Measurements from ENCODE around the gene ADAM10.
"Not testable (repeated sequence)": the region's sequence is repeated elsewhere in the genome, so short reads cannot be mapped to it uniquely, and the experiment has no call there.

Gene ADAM10

DNA sequence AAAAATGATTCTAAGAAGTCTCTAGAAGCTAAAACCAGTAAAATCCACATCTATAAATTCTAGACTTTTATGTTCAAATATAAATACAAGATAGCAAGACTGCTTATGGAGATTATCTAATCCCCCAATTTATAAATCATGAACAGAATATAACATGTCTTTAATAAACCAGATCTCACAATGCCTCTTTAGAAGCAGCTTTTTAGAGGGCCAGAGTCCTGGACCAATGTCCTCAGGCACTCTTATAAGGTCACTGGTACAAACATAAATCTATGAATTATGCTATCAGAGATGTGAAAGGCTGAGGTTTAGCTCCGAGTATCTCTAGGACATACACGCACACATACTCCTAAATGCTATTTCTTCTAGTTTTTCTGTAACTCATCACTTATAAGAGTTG, 78.3 kb downstream of the ADAM10 start:
- DNase-seq (ENCODE audit: low read depth): no peak

DNA sequence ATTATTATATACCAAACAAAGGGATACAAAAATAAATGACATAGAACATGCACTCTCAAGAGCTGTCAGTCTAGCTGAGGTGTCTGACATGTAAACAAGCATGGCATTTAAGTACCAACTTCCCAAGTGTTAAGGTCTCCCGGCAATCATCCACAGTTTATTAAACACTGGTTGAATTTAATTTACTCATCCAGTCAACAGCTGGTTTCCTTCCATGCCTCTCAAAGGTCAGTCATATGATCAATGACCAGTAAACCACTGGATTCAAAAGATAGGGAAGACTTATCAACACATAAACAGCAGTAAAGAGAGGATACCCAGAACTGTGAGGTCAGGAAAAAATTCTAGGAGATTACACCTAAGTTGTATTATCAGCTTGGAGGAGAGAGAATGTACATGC, 80.4 kb downstream of the ADAM10 start:
- DNase-seq (ENCODE audit: low read depth): no peak

DNA sequence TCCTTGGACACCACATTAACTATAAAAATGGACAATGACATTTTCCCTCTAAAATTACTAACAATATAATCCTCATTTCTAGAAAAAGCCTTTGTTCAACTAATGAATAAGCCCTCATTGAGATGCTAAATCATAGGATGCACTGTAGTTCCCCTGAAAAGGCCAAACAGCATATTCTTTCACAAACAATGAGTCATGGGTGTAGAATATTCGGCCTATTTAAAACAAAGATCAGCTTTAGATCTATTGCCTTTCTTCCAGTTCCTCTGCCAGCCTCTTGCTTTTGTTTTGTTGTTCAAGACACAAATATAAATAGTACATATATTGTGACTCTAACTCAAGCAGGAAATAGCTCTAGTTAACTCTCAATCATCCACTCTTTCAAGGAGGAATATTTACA, 82.5 kb downstream of the ADAM10 start:
- DNase-seq (ENCODE audit: low read depth): no peak

DNA sequence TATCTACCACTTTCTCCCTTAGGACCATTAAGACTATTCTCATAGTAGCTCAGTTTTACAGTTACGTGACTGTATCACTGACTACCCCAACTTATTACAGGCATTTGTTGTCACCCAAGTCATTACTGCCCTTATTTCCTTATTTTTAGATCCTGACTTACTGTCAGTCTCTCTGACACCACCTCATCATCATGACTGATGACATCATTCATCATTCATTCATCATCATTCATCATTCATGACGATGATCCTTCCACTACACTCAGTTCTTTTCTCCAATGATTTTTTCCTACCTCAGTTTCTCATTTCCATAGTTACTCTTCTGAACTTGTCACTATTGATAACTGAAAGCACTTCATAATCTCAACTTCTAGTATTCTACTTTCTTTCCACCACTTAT, 83.8 kb downstream of the ADAM10 start:
- DNase-seq (ENCODE audit: low read depth): no peak

DNA sequence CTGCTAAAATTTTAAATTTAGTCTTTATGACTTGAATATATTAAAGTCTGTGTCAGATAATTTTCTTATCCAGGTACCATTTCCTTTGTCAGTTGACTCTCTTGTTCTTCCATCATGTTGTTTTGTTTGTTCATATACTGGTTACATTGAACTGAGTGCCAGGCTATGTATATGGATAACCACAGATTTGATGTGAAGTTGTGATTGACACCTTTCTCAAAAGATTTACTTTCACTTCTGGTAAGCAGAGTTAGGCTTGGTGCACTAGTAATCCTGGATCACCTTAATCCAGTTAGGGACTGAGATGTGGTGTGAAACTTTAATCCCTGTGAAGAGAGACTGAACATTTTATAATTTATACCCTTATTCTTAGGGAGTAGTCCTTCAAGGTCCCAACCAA, 99.4 kb downstream of the ADAM10 start:
- DNase-seq (ENCODE audit: low read depth): no peak

DNA sequence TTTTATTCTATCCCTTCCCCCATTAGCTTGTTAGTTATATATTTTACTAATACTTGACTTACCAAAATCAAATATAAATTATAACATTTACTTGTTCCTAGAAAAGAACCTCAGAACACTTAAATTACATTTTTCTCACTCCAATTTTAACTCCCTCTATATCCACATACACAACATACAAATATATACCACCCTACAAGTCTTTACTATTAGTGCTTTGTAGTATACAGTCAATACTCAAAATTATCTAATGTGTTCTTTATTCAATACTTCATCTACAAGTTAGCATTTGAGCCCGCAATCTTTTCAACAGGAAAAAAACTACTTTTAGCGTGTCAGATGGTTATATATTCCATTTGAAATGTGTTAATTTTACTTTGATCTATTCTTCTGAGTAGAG, 100.3 kb downstream of the ADAM10 start:
- no peak for DNase-seq (ENCODE audit: low read depth)

DNA sequence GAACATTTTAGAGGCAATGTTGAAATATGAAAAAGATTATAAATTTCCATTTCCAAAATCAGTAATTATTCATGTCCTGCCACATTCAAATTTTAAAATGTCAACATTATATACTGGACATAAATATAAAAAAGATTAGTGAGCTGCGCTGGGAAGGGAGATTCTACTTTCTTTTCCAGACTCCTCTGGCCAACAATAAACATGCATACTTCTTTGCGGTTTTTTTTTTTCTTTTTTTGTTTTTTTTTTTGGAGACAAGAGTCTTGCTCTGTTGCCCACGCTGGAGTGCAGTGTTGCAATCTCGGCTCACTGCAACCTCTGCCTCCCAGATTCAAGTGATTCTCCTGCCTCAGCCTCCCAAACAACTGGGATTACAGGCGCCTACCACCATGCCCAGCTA, 105.5 kb downstream of the ADAM10 start:
- DNase-seq (ENCODE audit: low read depth): no peak

DNA sequence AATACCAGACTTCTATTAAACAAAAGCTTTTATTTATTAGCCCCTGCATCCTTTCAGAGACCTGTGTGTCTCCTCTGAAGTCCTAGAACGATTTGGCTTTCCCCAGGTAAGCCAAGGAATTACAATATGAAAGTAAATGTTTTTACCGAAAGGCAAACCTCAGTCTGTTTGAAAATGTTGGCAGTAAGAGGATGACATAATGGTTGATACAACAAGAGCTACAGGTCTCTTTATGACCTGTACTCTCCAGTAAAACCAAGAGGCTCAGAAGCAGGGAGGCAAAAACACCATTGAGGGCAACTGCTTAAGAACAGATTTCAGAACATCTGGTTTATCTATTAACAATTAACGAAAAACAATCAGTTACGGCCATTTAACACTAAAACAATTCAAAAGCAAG, 107.8 kb downstream of the ADAM10 start:
- no peak for DNase-seq (ENCODE audit: low read depth)

DNA sequence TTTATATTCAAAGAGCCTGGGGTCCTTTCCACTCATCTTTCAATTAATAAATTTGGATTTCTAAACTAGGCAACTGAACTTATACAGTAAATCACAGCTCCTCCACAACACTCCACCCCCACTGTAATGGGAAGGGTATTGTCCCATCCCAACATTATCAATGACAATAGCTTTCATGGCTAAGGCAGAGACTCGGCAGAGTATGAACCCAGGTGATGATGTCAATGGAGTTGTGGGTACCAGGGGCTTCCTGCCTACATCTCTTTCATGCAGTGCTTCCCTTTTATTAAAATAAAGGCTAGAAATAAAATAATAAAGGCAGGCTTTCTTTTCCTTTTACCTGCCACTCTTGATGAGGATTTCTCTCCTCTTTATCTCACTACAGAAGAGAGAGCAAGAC, 109.5 kb downstream of the ADAM10 start:
- DNase-seq (ENCODE audit: low read depth): no peak

DNA sequence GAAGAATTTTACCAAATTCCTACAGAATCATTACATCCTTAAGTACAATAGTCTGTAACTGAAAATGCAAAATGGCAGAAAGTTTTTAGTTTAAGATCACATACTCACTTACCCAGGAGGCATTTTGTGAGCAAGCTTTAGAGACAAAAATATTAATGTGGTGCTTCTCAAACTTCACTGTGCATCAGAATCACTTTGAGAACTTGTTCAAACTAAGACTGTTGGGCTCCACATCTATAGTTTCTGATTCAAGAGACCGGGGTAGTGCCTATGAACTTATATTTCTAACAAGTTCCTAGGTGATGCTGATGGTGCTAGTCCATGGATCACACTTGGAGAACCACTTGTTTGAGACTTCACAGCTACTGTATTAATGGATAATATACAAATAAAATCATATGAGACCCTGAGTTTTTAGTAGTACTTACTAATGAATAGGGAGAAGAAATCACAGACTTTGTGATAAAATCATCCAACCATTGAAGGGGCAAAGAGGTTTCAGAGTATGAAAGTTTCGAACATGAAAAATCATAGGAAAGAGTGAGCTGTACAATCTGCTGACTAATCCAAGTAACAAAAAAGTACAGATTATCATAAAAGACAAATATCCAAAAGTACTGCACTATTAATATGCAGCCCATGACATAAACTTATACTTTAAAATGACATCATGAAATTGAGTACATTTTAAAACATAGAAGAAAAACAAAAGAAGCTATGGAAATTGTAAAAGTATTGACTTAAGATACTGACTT, 110.3 kb downstream of the ADAM10 start:
- no peak for DNase-seq (ENCODE audit: low read depth)

DNA sequence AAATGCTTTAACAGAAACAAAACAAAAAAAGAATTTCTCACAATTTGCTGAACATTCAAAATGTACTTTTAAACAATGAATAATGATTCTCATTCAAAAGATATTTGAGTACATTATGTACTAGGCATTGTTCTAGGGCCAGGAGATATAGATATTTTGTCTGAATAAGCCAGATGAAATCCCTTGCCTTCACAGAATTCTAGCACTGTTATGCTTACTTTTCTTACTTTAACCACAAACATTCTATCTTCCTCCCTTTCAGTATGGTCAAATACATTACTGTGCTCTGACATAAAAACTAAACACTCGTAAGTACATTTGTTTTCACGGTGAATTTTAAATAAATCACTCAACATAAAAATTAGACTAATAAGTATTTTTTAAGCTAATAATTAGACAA, 116.7 kb downstream of the ADAM10 start:
- no peak for DNase-seq (ENCODE audit: low read depth)

DNA sequence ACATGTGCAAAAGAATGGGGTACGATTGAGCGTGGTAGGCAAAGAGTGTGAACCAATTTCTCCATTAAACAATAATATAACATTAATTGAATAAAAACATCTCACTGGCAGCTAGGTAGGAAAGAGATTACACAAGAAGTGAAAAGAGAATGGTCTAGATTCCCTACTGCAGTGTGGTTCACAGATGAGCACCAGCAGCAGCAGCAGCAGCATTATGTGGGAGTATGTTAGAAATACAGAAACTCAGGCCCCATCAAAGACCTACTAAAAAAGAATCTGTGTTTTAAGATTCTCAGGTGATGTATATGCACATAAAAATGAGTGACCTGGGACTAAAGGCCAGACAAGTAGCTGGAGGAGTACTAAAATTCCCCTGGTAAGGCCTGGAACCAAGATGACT, 118.2 kb downstream of the ADAM10 start:
- DNase-seq (ENCODE audit: low read depth): no peak

DNA sequence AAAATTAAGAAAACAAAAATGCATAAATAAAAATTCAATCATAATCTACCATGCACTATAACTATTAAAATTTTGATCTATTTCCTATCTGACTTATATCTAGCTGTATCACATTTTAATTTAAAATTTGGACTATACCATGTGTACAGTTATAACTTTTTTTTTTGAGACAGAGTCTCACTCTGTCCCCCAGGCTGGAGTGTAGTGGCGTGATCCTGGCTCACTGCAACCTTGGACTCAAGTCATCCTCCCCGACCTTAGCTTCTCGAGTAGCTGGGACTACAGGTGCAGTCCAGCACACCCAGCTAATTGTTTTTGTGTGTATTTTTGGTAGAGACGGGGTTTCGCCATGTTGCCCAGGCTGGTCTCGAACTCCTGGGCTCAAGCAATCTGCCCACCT, 119.9 kb downstream of the ADAM10 start:
- DNase-seq (ENCODE audit: low read depth): no peak

DNA sequence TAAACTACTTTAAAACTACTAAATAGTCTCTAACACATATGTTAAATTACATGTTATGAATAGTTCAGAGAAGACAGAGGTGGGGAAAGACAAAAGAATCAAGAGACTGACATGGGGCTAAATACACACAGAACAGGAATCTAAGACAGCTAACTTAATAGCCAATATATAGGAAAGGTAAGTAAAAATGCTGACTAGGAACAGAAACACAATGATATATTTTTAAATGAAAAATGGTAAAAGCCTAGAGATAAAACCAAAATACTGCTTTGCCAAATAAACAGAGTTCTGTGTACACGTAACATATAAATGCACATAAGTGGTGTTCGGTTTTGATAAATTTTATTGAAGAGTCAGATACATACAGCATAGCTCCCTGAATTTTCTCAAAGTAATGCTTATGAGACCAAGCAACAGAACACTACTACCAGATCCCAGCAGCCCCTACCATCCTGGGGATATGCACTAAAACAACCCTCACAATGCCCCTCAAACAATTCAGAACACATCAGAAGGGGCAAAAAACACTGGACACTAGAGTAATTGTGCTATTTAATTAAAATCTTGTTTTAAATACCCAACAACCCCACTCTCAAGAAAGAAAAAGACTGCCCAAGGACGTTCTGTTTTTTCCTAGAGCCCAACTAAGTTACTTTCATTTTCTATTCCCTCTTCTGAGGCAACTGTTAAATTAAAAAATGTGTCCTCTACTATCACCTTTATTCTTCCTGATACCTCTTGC, 121.1 kb downstream of the ADAM10 start:
- no peak for DNase-seq (ENCODE audit: low read depth)

DNA sequence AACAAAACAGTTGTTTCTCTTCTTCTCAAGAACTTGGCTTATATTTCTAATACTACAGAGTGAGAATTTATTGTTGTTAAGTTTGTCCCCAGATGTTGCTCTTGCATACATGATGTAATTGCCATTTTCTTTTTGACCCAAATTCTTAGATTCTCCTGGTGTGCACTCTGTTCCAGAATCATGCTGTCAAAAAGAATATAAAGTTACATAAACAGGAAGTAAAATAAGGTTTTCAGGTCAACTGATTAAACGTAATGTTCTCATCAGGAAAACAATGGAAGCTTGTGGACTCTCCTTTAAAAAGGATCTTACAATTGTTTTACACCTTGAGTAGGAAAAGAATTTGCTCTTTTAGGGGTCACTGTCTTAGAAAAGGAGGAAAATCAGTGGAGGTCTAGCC, 121.8 kb downstream of the ADAM10 start:
- no peak for DNase-seq (ENCODE audit: low read depth)

DNA sequence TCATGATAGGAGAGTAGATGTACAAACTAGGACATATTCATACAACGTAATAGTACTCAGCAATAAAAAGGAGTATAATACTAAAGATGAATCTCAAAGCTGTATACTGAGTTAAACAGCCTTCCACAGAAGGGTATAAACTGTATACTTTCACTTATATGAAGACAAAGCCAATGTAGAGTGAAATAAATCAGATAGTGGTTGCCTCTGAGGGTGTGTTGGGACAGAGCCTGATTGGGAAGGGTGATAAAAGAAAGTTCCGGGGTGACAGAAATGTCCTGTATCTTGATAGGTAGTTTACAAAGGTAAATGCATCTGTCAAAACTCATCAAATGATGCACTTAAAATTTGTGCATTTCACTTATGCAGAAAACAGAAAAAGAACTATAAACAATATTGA, 122.5 kb downstream of the ADAM10 start:
- DNase-seq (ENCODE audit: low read depth): no peak

DNA sequence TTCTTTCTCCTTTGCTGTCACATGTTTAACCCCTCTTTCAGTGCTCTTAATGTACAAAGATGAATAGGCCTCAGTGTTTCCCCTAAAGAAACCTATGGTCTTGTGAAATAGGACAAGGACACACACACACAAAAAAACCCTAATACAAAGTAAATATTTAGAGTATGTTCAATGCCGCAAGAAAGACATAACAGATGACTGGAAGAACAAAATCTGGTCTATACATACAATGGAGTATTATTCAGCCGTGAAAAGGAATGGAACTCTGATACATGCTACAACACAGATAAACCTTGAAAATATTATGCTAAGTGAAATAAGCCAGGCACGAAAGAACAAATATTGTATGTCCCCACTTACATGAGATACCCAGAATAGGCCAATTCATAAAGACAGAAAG, 123.1 kb downstream of the ADAM10 start:
- DNase-seq (ENCODE audit: low read depth): no peak

DNA sequence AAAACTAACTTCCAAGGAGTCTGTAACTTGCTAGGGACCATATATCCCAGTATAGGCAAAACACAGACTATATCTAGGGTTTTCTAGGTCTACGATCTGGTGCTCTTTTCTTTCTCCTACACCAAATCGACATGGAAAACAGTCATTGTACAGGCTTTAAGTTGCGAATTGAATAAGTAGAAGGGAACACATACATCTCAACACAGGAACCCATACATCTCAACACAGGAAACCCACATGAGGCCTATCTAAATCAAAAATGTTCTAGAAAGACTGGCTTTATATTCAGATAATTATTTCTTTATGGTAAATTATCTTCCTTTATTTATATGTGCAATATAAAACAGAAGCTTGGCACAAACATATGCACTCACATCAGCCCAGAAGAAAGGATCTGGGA, 126.6 kb downstream of the ADAM10 start:
- DNase-seq (ENCODE audit: low read depth): no peak

DNA sequence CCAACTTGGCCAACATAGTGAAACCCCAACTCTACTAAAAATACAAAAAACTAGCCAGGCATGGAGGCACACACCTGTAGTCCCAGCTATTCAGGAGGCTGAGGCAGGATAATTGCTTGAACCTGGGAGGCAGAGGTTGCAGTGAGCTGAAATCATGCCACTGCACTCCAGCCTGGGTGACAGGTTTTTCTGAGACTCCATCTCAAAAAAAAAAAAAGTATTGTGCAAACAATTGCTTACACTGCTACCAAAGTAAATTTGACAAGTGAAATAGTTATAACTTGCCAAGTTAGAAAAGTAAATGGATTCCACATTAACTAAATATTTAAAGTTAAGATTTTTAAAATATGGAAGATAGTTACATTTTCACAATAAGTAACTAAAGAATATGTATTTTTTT, 129.2 kb downstream of the ADAM10 start:
- not testable (repeated sequence) for DNase-seq (ENCODE audit: low read depth)

DNA sequence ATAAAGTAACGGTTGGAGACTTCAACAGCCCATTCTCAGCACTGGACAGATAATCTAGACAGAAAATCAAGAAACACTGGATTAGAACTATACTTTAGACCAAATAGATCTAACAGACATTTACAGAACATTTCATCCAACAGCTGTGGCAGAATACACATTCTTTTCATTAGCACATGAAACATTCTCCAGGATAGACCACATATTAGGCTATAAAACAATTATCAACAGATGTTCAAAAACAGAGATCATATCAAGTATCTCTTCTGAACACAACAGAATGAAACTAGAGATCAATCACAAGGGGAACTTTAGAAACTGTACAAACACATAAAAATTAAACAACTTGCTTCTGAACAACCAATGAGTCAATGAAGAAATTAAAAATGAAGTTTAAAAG, 133.3 kb downstream of the ADAM10 start:
- DNase-seq (ENCODE audit: low read depth): no peak

DNA sequence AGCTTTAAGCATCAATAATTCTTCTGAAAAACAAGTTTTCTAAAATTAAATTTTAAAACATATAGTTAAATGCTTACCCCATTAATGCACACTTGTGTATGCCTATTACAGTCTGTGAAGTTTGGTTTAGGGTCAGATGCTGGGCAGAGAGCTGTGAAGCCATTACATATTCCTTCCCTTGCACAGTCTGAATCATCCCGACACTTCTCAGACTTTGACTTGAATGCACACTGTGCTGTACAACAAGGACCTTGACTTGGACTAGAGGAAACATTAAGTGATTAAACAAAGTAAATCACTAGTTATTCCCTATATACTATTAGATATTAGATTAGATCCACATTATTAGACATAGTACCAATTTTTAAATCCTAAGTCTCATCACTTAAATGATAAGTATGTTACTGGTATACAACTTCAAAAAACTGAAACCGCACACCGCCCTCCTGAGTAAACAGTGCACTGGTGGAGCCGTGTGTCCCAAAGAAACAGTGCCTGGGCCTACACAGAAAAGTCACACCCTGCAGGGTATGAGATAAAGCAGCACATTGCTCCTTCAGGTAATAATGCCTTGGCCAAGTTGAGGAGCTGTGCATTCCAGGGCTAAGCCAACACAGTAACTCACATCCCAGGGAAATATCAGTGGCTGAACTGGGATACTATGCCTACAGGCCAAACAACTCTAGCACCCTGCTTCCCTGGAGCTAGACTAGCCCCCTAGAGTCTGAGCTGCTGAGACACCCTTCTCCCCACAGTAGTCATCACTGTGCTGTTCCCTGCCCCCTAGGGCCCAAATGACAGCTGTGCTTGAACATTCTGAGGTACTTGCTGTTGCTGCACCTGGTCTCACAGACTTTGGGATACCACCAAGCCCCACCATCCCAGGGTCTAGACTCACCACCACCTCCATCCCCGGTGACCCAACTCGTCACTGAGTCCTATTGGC, 137.5 kb downstream of the ADAM10 start:
- DNase-seq (ENCODE audit: low read depth): no peak

DNA sequence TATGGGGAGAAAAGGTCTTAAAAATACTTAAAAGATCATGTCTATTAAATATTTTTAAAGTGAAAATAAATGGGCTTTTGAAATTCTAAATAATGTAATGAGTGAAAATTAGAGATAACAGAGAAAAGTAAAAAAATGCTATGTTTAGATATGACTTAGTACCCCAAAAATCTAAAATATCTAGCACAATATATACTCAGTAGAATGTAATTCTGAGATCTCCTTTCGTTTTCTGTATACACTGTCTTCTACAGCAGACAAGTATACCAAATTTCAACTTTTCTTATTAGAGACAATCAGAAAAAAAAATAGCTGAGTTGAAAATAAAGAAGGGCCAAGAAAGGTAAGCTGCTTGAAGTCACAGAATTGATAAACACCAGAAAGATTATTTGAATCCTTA, 140.8 kb downstream of the ADAM10 start:
- no peak for DNase-seq (ENCODE audit: low read depth)

DNA sequence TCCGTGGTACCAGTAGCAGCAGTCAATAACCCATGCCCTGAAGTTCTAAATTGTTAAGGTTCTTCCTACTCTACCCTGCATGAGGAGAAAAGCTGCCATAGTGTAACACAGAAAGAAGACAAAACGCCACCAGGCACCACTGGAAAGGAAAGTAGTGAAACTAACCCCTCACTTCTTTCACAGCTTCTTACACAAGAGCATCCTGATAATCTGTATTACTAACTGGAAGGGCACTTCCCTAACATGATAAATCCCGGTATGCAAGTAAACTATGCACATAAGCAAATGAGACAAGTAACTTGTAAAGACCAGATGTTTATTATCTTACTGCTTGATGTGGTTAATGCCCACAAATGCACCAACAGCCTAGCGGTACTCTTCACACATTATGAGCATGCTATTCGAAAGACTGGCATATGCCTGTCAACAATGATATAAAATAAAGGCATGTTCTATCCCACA, 141.3 kb downstream of the ADAM10 start:
- DNase-seq (ENCODE audit: low read depth): no peak

Data from stimulated activated CD8-positive, alpha-beta memory T cell treated with anti-CD3 and anti-CD28 coated beads, Interleukin-4, amount 100 ng/mL, for 24 hours (primary cell).